Thymus (tissue), 14 donors: ENCODE measurements around the gene SPEF1. TPM values are rescaled to one million over a fixed set of nuclear protein-coding genes. Genes with fewer than 3 reads are reported as not detected.
"Not testable (repeated sequence)": the region's sequence is repeated elsewhere in the genome, so short reads cannot be mapped to it uniquely, and the experiment has no call there.

Source experiments
- DNase-seq, 9 donors: peaks; one replicate each; pipeline ENCODE4 v3.0.0-alpha.2; 2013; ENCODE audit warnings: low spot score in 9 of 9, low read depth in 6 of 9, missing footprints in 1 of 9
- H3K27ac ChIP-seq, 2 donors: one replicate each; pipeline ENCODE4 v1.5.1; 2013; ENCODE audit warnings: control low read depth in 1 of 2, low read depth in 1 of 2, low read length in 1 of 2, mild to moderate bottlenecking in 1 of 2, moderate library complexity in 1 of 2
- H3K27me3 ChIP-seq, 2 donors: one replicate each; pipeline ENCODE4 v1.5.1; 2013; ENCODE audit warnings: low read length in 1 of 2; ENCODE audit not compliant: control insufficient read depth in 2 of 2, insufficient read depth in 1 of 2
- H3K36me3 ChIP-seq, 2 donors: one replicate each; pipeline ENCODE4 v1.5.1; 2013; ENCODE audit warnings: low read length in 1 of 2, mild to moderate bottlenecking in 1 of 2, moderate library complexity in 1 of 2; ENCODE audit not compliant: control insufficient read depth in 2 of 2, insufficient read depth in 2 of 2
- H3K4me1 ChIP-seq, 2 donors: one replicate each; pipeline ENCODE4 v1.5.1; 2013; ENCODE audit warnings: low read length in 2 of 2; ENCODE audit not compliant: control insufficient read depth in 2 of 2, insufficient read depth in 2 of 2
- H3K4me3 ChIP-seq, 2 donors: one replicate each; pipeline ENCODE4 v1.5.1; 2013; ENCODE audit warnings: low read length in 2 of 2, control low read depth in 1 of 2, mild to moderate bottlenecking in 1 of 2
- H3K9me3 ChIP-seq, 2 donors: one replicate each; pipeline ENCODE4 v1.5.1; 2013; ENCODE audit warnings: low read length in 1 of 2, mild to moderate bottlenecking in 1 of 2; ENCODE audit not compliant: control insufficient read depth in 2 of 2, insufficient read depth in 1 of 2
- WGBS: extraction: QIAGEN DNeasy Blood & Tissue Kit; methylation state at CpG from one replicate; pipeline ENCODE4 v1.1.7; 2013; 5-methylcytosine and 5-hydroxymethylcytosine counted together
- long read RNA-seq, 10 donors: transcript quantifications; one replicate each; lab custom pipeline, GENCODE V29; 2026
- polyA plus RNA-seq: library from polyadenylated mRNA; stranded (reverse); fragments of 200-250 nt; gene quantifications from one replicate; pipeline ENCODE4 v1.2.3, GENCODE V29; 2013
- total RNA-seq: library from RNA; stranded (reverse); fragments of 120-200 nt; gene quantifications from one replicate; pipeline ENCODE4 v1.2.4, GENCODE V29; 2013
- donor health status: healthy.

Gene SPEF1, protein sequence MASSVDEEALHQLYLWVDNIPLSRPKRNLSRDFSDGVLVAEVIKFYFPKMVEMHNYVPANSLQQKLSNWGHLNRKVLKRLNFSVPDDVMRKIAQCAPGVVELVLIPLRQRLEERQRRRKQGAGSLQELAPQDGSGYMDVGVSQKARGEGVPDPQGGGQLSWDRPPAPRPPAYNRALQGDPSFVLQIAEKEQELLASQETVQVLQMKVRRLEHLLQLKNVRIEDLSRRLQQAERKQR
- 0.05 TPM for total RNA-seq
- polyA plus RNA-seq, result 0.16 TPM
- long read RNA-seq, donor 1, result 0 reads
- long read RNA-seq, donor 2, result 0 reads
- long read RNA-seq, donor 3, result 0 reads
- long read RNA-seq, donor 4, result 0 reads
- long read RNA-seq, donor 5, partial matches to known transcripts, result 0 of 2 reads
- long read RNA-seq, donor 5, other reads (novel, unspliced or antisense), result 0 of 2 reads
- long read RNA-seq, donor 6, result 0 reads
- long read RNA-seq, donor 7, result 0 reads
- long read RNA-seq, donor 8, result 0 reads
- long read RNA-seq, donor 9, result 0 reads
- long read RNA-seq, donor 10, result 0 reads

DNA sequence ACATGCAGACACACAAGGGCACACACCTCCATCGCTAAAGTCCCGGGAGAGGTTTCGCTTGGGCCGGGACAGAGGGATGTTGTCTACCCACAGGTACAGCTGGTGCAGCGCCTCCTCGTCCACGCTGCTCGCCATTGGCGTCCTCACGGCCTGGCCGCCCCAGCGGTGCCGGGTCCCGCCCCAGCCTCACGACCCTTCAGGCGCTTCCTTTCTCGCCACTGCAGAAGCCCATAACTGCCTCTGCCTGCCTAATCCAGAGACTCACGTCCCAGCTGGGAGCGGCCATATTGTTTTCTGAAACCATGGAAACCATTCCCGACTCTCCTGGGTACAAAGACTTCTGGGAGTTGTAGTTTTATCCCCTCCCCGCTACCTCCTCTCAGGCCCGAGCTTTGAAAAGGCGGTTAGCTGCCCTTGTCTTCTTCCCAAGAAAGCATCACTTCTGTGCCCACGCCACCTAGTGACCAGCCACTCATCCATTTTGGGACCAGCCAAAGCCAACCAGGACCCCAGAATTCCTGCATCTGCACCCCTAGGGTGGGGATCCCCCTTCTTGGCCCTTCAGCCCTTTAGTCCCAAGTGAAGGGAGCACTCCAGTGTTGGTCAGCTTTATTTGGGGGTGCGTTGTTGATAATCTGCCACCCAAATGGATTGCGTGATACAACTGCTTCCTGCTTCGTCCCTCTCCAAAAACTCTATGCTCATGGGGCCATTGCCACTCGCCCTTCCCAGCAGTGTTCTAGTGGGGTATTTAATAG is at the start of gene SPEF1:
TSS of gene SPEF1 (minus strand) at position 296 of the 758 bp plus-strand sequence. CDS start at position 135, 161 bp downstream.
- WGBS, result 22% methylated on average over 28 of the region's 28 CpGs
- H3K4me3 ChIP-seq, result peak within 1 kb of the TSS in 1 of 2 donors; percentile 29
- DNase-seq, result peak in 4 of 9 donors; percentile 46 to 75 (median 62)
- H3K9me3 ChIP-seq, result no peaks in the 10 kb centered on the region
- peaks cover 11 to 25% of the 10 kb centered on the region in 2 donors for H3K4me1 ChIP-seq
- peaks cover 0 to 6% of the 10 kb centered on the region in 2 donors for H3K36me3 ChIP-seq
- H3K27ac ChIP-seq, result no peak within 1 kb of the TSS
- H3K27me3 ChIP-seq, result peaks cover 30 to 53% of the 10 kb centered on the region in 2 donors

DNA sequence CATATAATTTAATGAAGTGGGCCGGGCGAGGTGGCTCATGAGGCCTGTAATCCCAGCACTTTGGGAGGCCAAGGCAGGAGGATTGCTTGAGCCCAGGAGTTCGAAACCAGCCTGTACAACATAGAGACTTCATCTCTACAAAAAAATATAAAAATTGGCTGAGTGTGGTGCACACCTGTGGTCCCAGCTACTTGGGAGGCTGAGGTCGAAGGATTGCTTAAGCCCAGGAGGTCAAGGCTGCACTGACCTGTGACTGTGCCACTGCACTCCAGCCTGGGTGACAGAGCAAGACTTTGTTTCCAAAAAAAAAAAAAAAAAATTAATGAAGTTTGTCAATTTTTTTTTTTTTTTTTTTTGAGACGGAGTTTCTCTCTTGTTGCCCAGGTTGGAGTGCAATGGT is 48.6 kb upstream of the SPEF1 start:
- H3K27me3 ChIP-seq, DNase-seq, H3K9me3 ChIP-seq, H3K27ac ChIP-seq, H3K4me3 ChIP-seq, H3K4me1 ChIP-seq: not testable (repeated sequence)
- H3K36me3 ChIP-seq, result peaks cover 13 to 18% of the 10 kb centered on the region in 2 donors
- 98% methylated on average over 5 of the region's 5 CpGs for WGBS

DNA sequence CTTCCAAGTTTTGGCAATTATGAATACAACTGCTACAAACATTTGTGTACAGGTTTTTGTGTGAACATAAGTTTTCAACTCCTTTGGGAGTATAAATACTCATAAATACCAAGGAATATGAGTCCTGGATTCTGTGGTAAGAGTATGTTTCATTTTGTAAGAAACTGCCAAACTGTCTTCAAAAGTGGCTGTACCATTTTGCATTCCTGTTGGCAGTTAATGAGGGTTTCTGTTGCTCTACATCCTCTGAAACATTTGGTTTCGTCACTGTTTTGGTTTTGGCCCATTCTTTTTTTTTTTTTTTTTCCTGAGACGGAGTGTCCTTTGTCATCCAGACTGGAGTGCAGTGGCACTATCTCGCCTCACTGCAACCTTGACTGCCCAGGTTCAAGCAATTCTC is 47.5 kb upstream of the SPEF1 start:
- Histone ChIP-seq H3K4me1 (no peaks in the 10 kb centered on the region), H3K4me3 (no peak overlapping the region), H3K27me3 (no peaks in the 10 kb centered on the region), H3K27ac (no peak overlapping the region), H3K9me3 (no peaks in the 10 kb centered on the region), H3K36me3 (peaks cover 19 to 29% of the 10 kb centered on the region in 2 donors)
- no peak for DNase-seq
- 97% methylated on average over 3 of the region's 3 CpGs for WGBS

DNA sequence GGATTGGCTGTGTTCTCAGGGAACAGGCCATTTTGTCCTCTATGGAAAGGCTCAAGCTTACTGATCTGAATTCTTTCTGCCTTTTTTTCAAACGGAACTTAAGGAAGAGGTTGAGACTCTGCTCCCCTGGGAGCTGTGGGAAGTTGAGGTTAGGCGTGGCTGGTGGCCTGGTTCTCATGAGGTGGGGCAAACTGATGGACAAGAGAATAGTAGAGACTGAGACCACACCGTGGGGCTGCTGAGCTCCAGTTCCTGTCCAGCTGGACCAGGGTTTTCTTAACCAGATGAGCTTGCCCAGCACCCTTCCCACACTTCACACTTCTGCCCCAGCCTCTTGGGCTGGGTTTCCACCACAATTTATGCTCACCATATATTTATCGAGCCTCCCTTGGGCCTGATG is 45.2 kb upstream of the SPEF1 start:
- no peak for DNase-seq
- 92% methylated on average over 4 of the region's 4 CpGs for WGBS

DNA sequence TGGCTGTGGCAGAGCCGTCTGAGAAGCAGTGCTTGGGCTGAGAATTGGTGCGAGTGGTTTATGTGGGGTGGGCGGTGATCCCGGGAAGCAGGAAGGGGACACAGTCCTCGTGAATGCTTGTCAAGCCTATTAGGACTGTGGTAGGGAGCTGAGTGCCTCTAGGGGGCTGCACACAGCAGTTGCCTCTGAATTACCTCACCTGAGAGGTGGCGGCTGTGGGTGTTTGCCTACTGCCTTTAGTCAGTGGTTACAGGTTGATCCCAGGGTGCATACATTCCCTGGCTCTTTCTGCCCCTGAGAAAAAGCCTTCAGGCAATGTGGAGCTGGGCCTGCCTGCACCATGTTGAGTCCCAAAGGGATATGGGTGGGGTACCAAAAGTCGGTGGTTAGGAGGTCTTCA is 44.3 kb upstream of the SPEF1 start:
- H3K4me1 ChIP-seq, result peaks cover 4 to 6% of the 10 kb centered on the region in 2 donors
- WGBS, result 96% methylated on average over 7 of the region's 7 CpGs
- DNase-seq, result no peak
- peaks cover 30 to 39% of the 10 kb centered on the region in 2 donors for H3K36me3 ChIP-seq
- H3K27ac ChIP-seq, result no peak overlapping the region
- H3K9me3 ChIP-seq, result peaks cover 0 to 4% of the 10 kb centered on the region in 2 donors
- H3K27me3 ChIP-seq, result no peaks in the 10 kb centered on the region
- no peak overlapping the region for H3K4me3 ChIP-seq

More for the DNA sequence above, 45.2 kb upstream of the SPEF1 start:
- H3K27ac ChIP-seq, result no peak overlapping the region
- no peaks in the 10 kb centered on the region for H3K27me3 ChIP-seq
- no peaks in the 10 kb centered on the region for H3K9me3 ChIP-seq
- H3K4me3 ChIP-seq, result no peak overlapping the region
- H3K4me1 ChIP-seq, result peaks cover 1 to 2% of the 10 kb centered on the region in 2 donors
- peaks cover 30 to 39% of the 10 kb centered on the region in 2 donors for H3K36me3 ChIP-seq

DNA sequence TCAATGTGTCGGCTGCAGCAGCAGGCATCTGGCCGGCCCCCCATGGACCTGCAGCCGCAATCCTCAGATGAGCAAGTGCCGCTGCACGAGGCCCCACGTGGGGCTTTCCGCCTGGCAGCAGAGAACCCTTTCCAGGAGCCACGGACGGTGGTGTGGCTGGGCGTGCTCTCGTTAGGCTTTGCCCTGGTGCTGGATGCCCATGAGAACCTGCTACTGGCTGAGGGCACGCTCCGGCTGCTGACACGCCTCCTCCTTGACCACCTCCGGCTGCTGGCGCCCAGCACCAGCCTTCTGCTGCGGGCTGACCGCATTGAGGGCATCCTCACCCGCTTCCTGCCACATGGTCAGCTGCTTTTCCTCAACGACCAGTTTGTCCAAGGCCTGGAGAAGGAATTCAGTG is 42.6 kb upstream of the SPEF1 start:
- H3K4me3 ChIP-seq, result no peak overlapping the region

DNA sequence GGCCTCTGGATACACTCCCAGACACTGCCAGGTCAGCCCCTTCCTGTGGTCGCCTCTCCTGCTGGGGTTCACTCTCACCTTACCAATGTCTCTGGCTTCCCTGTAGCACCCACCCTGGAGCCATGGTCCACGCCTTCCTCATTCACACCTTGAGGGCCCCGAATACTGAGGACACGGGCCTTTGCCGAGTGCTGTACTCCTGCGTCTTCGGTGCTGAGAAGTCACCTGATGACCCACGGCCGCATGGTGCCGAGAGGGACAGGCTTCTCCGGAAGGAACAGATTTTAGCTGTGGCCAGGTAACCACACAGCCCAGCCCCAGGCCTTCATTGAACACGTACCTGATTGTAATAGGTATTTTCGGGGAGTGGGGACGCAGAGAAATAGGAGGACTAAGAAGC is 40.7 kb upstream of the SPEF1 start:
- WGBS, result 98% methylated on average over 14 of the region's 14 CpGs
- H3K9me3 ChIP-seq, result peaks cover 0 to 8% of the 10 kb centered on the region in 2 donors
- H3K4me1 ChIP-seq, result peaks cover 10 to 27% of the 10 kb centered on the region in 2 donors
- H3K27ac ChIP-seq, result no peak overlapping the region
- no peak overlapping the region for H3K4me3 ChIP-seq
- DNase-seq, result no peak
- H3K27me3 ChIP-seq, result no peaks in the 10 kb centered on the region
- H3K36me3 ChIP-seq, result peaks cover 24 to 39% of the 10 kb centered on the region in 2 donors

More for the DNA sequence above, 42.6 kb upstream of the SPEF1 start:
- Histone ChIP-seq H3K9me3 (peaks cover 0 to 4% of the 10 kb centered on the region in 2 donors), H3K27me3 (no peaks in the 10 kb centered on the region), H3K4me1 (peaks cover 10 to 17% of the 10 kb centered on the region in 2 donors), H3K36me3 (peaks cover 30 to 39% of the 10 kb centered on the region in 2 donors), H3K27ac (no peak overlapping the region)
- WGBS, result 99% methylated on average over 20 of the region's 20 CpGs
- no peak for DNase-seq

DNA sequence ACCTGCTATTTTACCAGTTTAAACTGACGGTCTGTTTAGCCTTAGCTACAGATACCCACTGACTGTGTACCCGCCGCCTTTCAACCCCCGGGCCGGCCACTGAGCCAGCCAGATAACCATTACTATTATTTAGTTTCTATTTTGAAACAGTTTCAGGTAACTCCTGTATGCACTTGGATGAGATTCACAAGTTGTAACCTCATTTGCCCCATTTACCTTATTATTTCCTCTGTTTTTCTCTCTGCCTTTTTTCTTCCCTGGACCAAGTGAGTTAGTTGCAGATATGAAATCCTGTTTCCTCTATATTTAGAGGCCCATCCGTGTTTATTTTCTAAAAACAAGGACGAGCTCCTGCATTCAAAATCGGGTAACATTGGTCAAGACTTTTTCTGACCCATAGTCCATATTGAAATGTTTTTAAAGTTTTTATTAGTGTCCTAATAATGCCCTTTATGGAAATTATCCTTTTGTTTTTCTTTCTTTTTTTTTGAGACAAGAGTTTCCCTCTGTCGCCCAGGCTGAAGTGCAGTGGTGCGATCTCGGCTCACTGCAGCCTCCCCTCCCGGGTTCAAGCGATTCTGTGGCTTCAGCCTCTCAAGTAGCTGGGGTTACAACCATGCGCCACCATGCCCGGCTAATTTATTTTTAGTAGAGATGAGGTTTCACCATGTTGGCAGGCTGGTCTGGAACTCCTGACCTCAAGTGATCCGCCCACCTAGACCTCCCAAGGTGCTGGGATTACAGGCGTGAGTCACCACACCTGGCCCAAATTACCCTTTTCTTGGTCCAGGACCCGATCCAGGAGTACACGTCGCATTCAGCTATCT is 39.9 kb upstream of the SPEF1 start:
- no peak for DNase-seq
- peaks cover 23 to 31% of the 10 kb centered on the region in 2 donors for H3K36me3 ChIP-seq
- no peaks in the 10 kb centered on the region for H3K27me3 ChIP-seq
- peaks cover 14 to 34% of the 10 kb centered on the region in 2 donors for H3K4me1 ChIP-seq
- H3K27ac ChIP-seq, result peak overlapping the region; percentile 98 to 100
- WGBS, result 57% methylated on average over 20 of the region's 20 CpGs
- peak overlapping the region; percentile 84 to 87 for H3K4me3 ChIP-seq
- H3K9me3 ChIP-seq, result peaks cover 0 to 8% of the 10 kb centered on the region in 2 donors
